Transverse colon (tissue), 4 donors: ENCODE data around the gene KCNJ10. TPM values are rescaled to one million over a fixed set of nuclear protein-coding genes. Genes with fewer than 3 reads are reported as not detected.

Experiments used
- DNase-seq: peaks from one replicate; pipeline ENCODE4 v3.0.0-alpha.2; 2019
- H3K27ac ChIP-seq, 4 donors: fragments of 200-600 bp; sonication (generic); 2 replicates each; pipeline ENCODE4 v1.5.1; 2016 to 2018; ENCODE audit warnings: inconsistent platforms in 4 of 4
- H3K27me3 ChIP-seq: fragments of 200-600 bp; sonication (generic); 2 replicates; pipeline ENCODE4 v1.5.1; 2017; ENCODE audit warnings: inconsistent platforms
- H3K36me3 ChIP-seq, 4 donors: fragments of 200-600 bp; sonication (generic); 2 replicates each; pipeline ENCODE4 v1.5.1; 2017 to 2019; ENCODE audit warnings: inconsistent platforms in 4 of 4
- H3K4me1 ChIP-seq, 4 donors: fragments of 200-600 bp; sonication (generic); 2 replicates each; pipeline ENCODE4 v1.5.1; 2017 to 2020; ENCODE audit warnings: inconsistent platforms in 4 of 4
- H3K4me3 ChIP-seq, 4 donors: fragments of 200-600 bp; sonication (generic); 1 replicate in 1 of 4; 2 replicates in 3 of 4; pipeline versions ENCODE4 v1.5.1 to v1.6.1; 2017 to 2019; ENCODE audit warnings: inconsistent platforms in 4 of 4
- H3K9me3 ChIP-seq, 2 donors: fragments of 200-600 bp; sonication (generic); 2 replicates each; pipeline ENCODE4 v1.5.1; 2017 to 2019; ENCODE audit warnings: inconsistent platforms in 2 of 2
- EP300 ChIP-seq: sonication (generic); formaldehyde crosslinking; IDR thresholded peaks from one replicate; pipeline ENCODE4 v1.6.1; 2017; ENCODE audit warnings: antibody characterized with exemption, low read depth
- POLR2A ChIP-seq: fragments of 450-650 bp; IDR thresholded peaks from one replicate; pipeline ENCODE4 v1.6.1; 2016; ENCODE audit warnings: antibody characterized with exemption, mild to moderate bottlenecking, moderate library complexity
- POLR2AphosphoS5 ChIP-seq, 3 donors: sonication (generic); formaldehyde crosslinking; IDR thresholded peaks; one replicate each; pipeline ENCODE4 v1.6.1; 2016; ENCODE audit warnings: antibody characterized with exemption in 3 of 3
- WGBS, 2 donors: methylation state at CpG; one replicate each; pipeline ENCODE4 v1.1.5; 2018; ENCODE audit warnings: low coverage in 1 of 2; 5-methylcytosine and 5-hydroxymethylcytosine counted together
- in situ Hi-C, 4 donors: fragments of 200-750 bp; cut with MboI; loops; one replicate each; pipeline versions ENCODE4 v1.15.0 to v1.15.1; 2017; ENCODE audit warnings: low sequenced_read_pairs in 3 of 4, low pct_ligation_motif_present in 1 of 4, low pct_unique_long_range_greater_than_20kb in 1 of 4
- intact Hi-C: fragments of 100-400 bp; cut with DNase I; formaldehyde crosslinking; loops from one replicate; pipeline ENCODE4 v1.15.1; 2023; ENCODE audit warnings: low total_unique reads
- total RNA-seq, 4 donors: library from RNA; depleted of rRNA; stranded (reverse); fragments of >200 nt; gene quantifications; one replicate each; pipeline ENCODE4 v1.1.0, GENCODE V29; 2016
- TF ChIP-seq, protein P1 (sequence below), 5 experiments: fragments of 200-600 bp in 3 of 5; fragments of 450-650 bp in 2 of 5; sonication (generic) in 3 of 5; IDR thresholded peaks; 1 replicate in 2 of 5; 2 replicates in 3 of 5; pipeline ENCODE4 v1.5.1; 2016 to 2017; ENCODE audit warnings: antibody characterized with exemption in 5 of 5, inconsistent platforms in 3 of 5, mild to moderate bottlenecking in 2 of 5, moderate library complexity in 1 of 5

KCNJ10 gene
- total RNA-seq, 4 donors from 2014 or later, result not detected

- in situ Hi-C loops, result no loop called here
- peaks cover 30 to 52% (median 42%) of the 10 kb centered on the region in 4 donors for H3K4me1 ChIP-seq
- intact Hi-C loops, result no loop called here
These were observed 25.6 kb upstream of the KCNJ10 start for GRCh38 chr1:160095382-160096105.

GRCh38 chr1:160094806-160095205 lies 24.8 kb upstream of the KCNJ10 start:
- no peaks in the 10 kb centered on the region for H3K9me3 ChIP-seq
- H3K27ac ChIP-seq, result peak overlapping the region; percentile 14 to 77 (median 66)
- no peaks in the 10 kb centered on the region for H3K27me3 ChIP-seq
- peaks cover 30 to 52% (median 42%) of the 10 kb centered on the region in 4 donors for H3K4me1 ChIP-seq
- DNase-seq, result no peak
- intact Hi-C loops, result no loop called here
- no peak overlapping the region for H3K4me3 ChIP-seq
- in situ Hi-C loops, result no loop called here
- WGBS, 2 donors, result 73 to 75% methylated on average over 4 to 14 of the region's 14 CpGs
- peaks cover 0 to 4% (median 0%) of the 10 kb centered on the region in 4 donors for H3K36me3 ChIP-seq
- no peak for TF ChIP-seq EP300
- no peak for TF ChIP-seq POLR2AphosphoS5 (IDR thresholded peaks at IDR 0.05)
- TF ChIP-seq POLR2A, result no peak
- TF ChIP-seq, protein P1, sequence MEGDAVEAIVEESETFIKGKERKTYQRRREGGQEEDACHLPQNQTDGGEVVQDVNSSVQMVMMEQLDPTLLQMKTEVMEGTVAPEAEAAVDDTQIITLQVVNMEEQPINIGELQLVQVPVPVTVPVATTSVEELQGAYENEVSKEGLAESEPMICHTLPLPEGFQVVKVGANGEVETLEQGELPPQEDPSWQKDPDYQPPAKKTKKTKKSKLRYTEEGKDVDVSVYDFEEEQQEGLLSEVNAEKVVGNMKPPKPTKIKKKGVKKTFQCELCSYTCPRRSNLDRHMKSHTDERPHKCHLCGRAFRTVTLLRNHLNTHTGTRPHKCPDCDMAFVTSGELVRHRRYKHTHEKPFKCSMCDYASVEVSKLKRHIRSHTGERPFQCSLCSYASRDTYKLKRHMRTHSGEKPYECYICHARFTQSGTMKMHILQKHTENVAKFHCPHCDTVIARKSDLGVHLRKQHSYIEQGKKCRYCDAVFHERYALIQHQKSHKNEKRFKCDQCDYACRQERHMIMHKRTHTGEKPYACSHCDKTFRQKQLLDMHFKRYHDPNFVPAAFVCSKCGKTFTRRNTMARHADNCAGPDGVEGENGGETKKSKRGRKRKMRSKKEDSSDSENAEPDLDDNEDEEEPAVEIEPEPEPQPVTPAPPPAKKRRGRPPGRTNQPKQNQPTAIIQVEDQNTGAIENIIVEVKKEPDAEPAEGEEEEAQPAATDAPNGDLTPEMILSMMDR (IDR thresholded peaks at IDR 0.05), result no peak

More at GRCh38 chr1:160095382-160096105, 25.6 kb upstream of the KCNJ10 start:
- peaks cover 0 to 4% (median 0%) of the 10 kb centered on the region in 4 donors for H3K36me3 ChIP-seq
- H3K27ac ChIP-seq, result peak overlapping the region in 1 of 4 donors; percentile 77
- WGBS, 2 donors, result 89% methylated on average over 4 of the region's 4 CpGs; no CpG with 5 or more reads in 1 of the 2 donors
- no peak overlapping the region for H3K4me3 ChIP-seq
- no peak for DNase-seq
- no peaks in the 10 kb centered on the region for H3K9me3 ChIP-seq
- no peaks in the 10 kb centered on the region for H3K27me3 ChIP-seq
- TF ChIP-seq, protein P1 (IDR thresholded peaks at IDR 0.05), result no peak
- TF ChIP-seq POLR2A (no peak), POLR2AphosphoS5 (IDR thresholded peaks at IDR 0.05) (no peak), EP300 (no peak)

- intact Hi-C loops, result no loop called here
- Histone ChIP-seq H3K4me1 (peaks cover 29 to 49% (median 39%) of the 10 kb centered on the region in 4 donors), H3K36me3 (peaks cover 0 to 4% (median 0%) of the 10 kb centered on the region in 4 donors), H3K27ac (peak overlapping the region; percentile 14 to 77 (median 66)), H3K4me3 (no peak overlapping the region), H3K27me3 (no peaks in the 10 kb centered on the region), H3K9me3 (no peaks in the 10 kb centered on the region)
- no peak for DNase-seq
- TF ChIP-seq POLR2AphosphoS5 (IDR thresholded peaks at IDR 0.05) (no peak), EP300 (no peak), POLR2A (no peak)
- TF ChIP-seq, protein P1 (IDR thresholded peaks at IDR 0.05), result no peak
- WGBS, 2 donors, result 68% methylated on average over 4 of the region's 4 CpGs; no CpG with 5 or more reads in 1 of the 2 donors
- in situ Hi-C loops, result no loop called here
These were observed 24.3 kb upstream of the KCNJ10 start for GRCh38 chr1:160094291-160094625.

- in situ Hi-C loops, result no loop called here
- Histone ChIP-seq H3K36me3 (peaks cover 0 to 4% (median 0%) of the 10 kb centered on the region in 4 donors), H3K4me3 (no peak overlapping the region), H3K4me1 (peaks cover 26 to 46% (median 38%) of the 10 kb centered on the region in 4 donors), H3K27ac (peak overlapping the region; percentile 14 to 77 (median 66)), H3K9me3 (no peaks in the 10 kb centered on the region), H3K27me3 (no peaks in the 10 kb centered on the region)
- no peak for TF ChIP-seq EP300
- no peak for TF ChIP-seq POLR2AphosphoS5 (IDR thresholded peaks at IDR 0.05)
- TF ChIP-seq POLR2A, result no peak
- TF ChIP-seq, protein P1 (IDR thresholded peaks at IDR 0.05), result no peak
- intact Hi-C loops, result no loop called here
- 63% methylated on average over 21 of the region's 21 CpGs; no CpG with 5 or more reads in 1 of the 2 donors for WGBS, 2 donors
- peak; percentile 43 for DNase-seq
These were observed 23.8 kb upstream of the KCNJ10 start for GRCh38 chr1:160093624-160094290.
